GM19238 (cell line): ENCODE measurements around the gene PTAFR.
A peak's percentile ranks its signal among the peaks of the same experiment; 100 is the strongest.
"Not testable (repeated sequence)": the region's sequence is repeated elsewhere in the genome, so short reads cannot be mapped to it uniquely, and the experiment has no call there.

ENCODE experiments used
- DNase-seq: peaks from one replicate; pipeline ENCODE4 v3.0.0; 2011; ENCODE audit warnings: low spot score; ENCODE audit not compliant: insufficient read length

PTAFR gene

DNA sequence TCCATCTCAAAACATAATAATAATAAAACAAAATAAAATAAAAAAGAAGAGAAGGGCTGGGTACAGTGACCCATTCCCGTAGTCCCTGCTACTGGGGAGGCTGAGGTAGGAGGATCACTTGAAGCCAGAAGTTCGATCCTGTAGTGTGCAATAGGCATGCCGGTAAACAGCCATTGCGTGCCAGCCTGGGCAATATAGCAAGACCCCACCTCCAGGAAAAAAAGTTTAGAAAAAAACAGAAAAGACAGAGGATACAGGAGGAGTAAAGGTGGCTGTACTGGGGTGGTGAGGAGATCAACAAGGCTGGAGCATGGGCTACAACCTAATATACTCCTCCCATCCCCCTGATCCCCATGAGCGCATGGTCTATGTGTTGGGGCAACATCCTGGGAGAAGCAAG is 30.8 kb downstream of the PTAFR start:
- DNase-seq: no peak

DNA sequence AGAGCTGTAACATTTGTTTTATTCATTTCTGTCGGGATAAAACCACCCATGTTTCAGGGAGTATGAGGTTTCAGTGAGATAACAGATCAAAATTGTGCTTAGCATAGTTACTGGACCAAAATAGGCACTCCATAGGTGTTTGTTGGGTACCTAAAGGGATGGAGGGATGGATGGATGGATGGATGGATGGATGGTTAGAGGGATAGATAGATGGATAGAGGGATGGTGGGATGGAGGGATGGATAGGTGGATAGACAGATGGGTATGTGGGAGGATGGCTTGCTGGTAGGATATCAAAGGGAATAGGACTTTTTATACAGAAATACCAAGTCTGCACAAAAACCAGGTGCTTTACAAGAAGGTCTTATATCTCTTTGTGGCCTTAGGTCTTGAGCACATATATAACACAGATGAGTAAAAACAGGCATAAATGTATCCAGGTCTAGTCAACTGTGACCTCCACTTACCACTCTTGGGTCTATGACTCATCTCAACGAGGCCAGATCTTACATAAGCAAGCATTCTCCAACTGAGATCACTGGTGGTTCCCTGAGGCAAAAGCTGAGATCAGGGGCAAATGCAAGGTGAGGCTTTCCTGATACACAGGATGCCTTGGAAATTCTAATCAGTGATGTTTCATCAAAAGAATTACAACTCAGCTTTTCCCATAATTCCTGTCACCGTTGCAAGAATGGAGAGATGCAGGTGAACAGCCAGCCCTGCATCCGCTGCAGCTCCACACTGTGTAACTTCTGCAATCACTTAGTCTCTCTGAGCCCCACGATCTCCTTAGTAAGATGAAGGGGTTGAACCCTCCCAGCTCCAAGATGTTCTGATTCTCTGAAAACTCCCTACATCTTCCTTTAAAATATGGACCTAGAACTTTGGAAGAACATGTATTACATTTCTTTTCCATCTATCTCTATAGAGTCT is 32.0 kb downstream of the PTAFR start:
- peak; percentile 44 for DNase-seq

GRCh38 chr1:28143496-28144202 is 32.8 kb downstream of the PTAFR start:
- no peak for DNase-seq

DNA sequence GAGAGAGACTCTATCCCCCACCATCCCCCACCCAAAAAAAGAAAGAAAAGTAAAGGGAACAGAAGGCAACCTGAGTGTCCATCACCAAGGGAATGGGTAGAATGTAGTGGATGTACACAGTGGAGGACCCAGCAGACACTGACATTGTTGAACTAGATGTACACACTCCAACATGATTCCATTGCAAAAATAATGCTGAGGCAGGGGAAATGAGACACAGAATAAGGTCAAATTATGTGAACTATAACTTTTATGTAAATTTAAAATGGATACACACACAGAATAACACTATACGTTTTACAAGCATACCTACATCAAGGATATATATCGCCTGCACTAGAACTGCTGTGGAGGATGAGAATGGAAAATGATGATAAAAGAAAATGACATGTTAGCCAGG is 34.8 kb downstream of the PTAFR start:
- DNase-seq: no peak

DNA sequence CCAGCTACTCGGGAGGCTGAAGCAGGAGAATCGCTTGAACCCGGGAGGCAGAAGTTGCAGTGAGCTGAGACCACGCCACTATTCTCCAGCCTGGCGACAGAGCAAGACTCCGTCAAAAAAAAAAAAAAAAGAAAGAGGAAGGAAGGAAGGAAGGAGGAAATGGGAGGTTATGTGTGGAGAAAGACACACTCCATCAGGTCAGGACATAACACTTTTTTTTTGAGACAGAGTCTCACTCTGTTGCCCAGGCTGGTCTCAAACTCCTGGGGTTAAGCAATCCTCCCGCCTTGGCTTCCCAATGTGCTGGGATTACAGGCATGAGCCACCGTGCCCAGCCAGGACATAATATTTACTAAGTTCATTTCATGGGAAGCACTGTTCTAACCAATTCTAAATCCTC is 36.6 kb downstream of the PTAFR start:
- DNase-seq: not testable (repeated sequence)

DNA sequence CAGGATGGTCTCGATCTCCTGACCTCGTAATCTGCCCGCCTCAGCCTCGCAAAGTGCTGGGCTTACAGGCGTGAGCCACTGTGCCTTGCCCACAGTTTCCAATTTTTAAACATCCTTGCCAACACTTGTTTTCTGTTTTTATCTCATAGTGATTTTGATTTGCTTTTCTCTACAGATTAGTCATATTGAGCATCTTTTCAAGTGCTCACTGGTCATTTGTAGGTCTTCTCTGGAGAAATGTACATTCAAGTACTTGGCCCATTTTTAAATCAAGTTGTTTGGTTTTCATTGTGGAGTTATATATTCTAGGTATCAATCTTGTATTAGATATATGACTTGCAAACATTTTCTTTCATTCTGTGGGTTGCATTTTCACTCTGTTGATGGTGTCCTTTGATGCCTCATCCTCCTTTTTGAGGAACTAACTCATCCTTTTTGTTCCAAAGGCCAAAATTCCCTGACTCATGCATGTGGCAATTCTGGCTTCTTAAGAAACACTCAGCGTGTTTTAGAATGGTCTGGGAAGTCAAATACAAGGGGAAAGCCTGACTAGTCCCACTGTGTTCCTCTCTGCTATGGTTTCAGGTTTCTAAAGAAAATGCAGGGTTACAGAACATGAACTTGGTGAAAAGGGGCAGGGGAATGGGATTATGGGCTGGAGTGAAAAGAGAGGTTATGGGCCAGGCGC is 37.3 kb downstream of the PTAFR start:
- DNase-seq: no peak

- DNase-seq: no peak
These were observed 39.4 kb downstream of the PTAFR start for GRCh38 chr1:28136922-28137613.

DNA sequence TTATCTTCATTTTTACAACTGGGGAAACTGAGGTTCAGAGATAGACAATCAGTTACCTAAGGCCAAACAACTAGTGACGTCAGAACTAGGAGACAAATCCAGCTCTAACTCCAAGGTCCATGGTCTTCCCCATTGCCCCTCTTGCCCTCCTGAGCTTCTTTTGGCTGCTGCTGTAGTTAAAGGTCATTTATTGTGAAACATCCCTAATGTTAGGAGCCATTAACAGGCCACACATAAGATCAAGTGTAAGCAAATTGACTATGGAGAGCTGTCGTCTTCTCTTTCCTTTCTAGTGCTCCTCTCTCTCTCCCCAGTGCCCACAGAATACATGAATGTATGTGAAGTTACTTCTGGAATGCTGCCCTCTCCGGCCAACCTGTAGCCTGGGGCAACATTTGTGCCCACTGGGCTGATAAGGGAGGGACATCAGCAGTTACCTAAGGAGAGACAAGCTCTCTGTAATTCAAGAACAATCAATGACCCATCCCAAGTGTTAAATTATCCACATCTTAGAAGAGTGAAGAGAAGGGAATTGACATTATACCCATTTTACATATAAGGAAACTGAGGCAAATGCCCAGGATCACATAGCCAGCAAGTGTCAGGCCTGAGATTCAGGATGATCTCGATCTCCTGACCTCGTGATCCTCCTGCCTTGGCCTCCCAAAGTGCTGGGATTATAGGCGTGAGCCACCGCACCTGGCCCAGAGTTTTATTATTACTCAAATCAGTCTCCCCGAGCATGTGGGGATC is 40.1 kb downstream of the PTAFR start:
- DNase-seq: no peak

GRCh38 chr1:28135371-28136168 is 40.9 kb downstream of the PTAFR start:
- no peak for DNase-seq

GRCh38 chr1:28134651-28135207 is 41.8 kb downstream of the PTAFR start:
- DNase-seq: no peak

GRCh38 chr1:28132171-28133167 is 44.0 kb downstream of the PTAFR start:
- DNase-seq: no peak

DNA sequence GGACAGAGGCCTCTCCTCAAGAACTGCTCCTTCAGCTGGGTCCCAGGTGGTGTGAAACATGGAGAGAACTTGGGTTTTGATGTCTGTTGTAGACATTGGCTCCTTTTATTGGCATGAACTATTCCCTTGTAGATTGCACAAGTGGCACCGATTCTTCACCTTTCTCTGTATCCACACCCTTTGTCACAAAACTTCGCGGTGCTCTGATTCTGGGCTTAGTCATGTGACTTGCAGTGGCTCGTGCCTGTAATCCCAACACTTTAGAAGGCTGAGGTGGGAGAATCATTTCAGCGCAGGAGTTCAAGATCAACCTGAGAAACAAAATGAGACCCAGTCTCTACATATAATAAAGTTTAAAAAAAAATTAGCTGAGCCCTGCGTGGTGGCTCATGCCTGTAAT is 45.6 kb downstream of the PTAFR start:
- no peak for DNase-seq

- DNase-seq: no peak
These were observed 47.3 kb downstream of the PTAFR start for GRCh38 chr1:28129150-28129549.

- no peak for DNase-seq
These were observed 48.8 kb downstream of the PTAFR start for GRCh38 chr1:28127617-28128257.

DNA sequence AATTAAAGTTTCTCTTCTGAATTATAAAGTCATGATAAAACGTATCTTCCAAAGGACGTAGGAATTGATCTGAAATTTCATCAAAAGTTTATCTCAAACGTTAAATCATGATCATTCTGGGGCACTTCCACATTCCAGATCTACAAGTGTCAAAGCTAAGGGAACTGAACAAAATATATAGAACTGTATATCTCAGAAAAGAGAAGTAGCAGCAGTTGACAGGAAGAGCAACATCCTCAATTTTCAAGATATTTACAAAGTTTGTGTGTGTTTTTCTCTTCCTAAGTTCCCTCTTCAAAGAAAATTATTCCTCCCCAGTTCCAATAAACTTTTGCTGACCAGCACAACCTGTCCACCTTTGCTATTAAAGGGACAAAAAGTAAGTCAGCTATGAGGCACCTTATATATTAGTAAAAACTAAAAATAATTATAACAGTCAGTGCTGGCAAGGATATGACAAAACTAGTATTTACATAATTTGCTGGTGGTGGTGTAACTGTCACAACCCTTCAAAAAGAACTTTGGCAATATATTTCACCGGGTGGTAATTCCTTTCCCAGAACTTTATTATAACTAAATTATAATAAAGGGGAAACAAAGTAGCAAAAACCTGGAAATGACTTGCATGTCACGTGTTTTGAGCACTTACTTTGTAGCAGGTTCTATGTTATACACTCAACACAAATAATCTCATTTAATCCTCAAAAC is 49.6 kb downstream of the PTAFR start:
- DNase-seq: no peak

DNA sequence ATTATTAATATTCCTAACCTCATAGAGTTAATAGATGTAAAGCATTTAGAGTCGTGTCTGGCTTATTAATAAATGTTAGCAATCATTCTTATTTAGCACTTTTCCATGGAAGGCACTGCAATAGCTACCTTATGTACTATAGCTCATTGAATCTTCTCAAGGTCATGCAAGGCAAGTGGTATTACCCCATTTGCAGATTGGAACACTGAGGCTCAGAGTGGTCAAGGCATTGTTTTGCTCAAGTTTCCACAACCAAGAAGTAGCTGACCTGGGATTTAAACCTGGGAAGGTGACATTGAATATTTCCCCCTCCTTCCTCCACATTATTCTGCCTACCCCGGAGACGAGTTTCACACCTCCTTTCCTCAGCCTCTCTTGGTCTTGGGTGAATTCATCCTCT is 50.3 kb downstream of the PTAFR start:
- DNase-seq: no peak

- DNase-seq: no peak
These were observed 53.0 kb downstream of the PTAFR start for GRCh38 chr1:28123461-28123961.
